Measurements from ENCODE around the gene FANCE.

- TF ChIP-seq CTCF (IDR thresholded peaks at IDR 0.05) (no peak), EP300 (IDR thresholded peaks at IDR 0.05) (no peak), POLR2A (IDR thresholded peaks at IDR 0.05) (no peak)
These were observed 12.8 kb upstream of the FANCE start for GRCh38 chr6:35439308-35439707.
